ENCODE data around the gene NTN1.

NTN1 gene

DNA sequence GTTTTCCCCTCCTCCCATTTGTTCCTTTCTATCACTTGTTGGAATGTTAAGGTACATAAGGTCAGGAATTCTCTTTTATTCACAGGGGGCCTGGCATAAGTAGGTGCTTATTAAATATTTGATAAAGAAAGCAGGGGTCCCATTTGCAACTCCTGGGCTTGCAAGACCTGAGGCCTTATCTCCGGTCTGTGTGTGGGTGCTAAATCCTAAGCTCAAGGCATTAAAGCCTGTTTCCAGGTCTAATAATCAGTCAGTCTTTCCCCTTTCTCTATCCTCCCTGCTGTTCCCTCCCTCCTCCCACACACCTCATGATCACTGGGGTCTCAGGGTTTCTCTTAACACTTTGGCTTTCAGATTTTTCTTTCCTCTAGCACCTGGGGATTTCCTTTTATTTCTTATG lies 17.1 kb downstream of the NTN1 start:
- no peak for DNase-seq

DNA sequence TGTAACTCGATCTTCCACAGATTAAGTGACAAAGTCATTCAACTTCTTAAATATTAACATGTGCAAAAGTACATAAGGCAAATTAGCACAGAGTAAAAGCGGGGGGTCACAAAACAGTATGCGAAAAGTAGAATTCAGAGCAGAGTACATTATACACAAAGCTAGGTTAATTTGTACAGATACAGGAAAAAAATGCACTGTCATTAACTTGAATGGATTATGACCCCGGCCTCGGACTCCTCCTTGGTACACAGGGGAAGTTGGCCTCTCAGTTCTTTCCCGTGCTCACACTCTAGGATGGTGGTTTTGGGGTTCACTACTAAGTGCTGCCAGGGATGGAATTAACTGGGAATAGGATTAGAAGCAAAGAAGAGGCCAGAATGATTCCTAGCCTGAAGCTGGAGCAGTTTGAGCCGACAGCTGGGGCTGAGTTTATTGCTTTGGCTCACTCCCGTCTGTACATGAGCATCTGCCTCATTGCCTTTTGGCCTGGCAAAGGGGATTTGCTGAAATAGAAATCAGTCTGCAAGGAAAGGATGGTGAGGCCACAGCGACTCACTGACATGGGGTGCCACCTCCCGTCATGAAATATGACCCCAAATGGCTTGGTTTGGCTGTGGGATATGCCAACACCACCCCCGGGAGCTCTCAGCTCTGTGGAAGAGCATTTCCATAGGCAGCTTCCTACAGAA lies 23.6 kb downstream of the NTN1 start:
- DNase-seq = no peak

DNA sequence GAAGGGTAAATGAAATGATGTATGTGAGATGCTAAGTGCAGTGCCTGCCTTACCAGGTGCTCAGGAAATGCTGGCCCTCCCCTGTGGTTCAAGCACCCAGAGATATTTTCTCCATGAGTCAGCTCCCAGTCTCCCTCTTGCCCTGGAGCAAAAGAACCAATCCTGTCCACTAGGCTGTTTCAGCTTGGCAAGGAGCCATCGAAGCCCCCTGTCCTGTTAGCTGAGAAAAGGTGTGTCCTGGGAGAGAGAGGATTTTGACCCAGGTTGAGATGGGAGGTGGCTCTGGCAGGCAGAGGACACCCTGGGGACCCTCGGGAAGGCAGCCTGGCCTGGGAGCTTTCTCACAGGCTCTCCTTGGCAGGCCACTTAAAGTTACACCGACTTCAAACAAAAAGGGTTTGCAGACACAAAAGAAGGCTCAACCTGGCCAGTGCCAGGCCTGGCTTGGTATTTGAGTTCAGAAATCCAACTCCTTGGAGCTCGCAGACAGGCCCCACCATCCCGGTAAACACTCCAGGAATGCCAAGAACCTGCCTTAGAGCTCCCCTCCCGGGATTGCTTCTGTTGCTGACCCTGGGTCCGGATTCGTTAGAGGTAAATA lies 29.6 kb downstream of the NTN1 start:
- no peak for DNase-seq

DNA sequence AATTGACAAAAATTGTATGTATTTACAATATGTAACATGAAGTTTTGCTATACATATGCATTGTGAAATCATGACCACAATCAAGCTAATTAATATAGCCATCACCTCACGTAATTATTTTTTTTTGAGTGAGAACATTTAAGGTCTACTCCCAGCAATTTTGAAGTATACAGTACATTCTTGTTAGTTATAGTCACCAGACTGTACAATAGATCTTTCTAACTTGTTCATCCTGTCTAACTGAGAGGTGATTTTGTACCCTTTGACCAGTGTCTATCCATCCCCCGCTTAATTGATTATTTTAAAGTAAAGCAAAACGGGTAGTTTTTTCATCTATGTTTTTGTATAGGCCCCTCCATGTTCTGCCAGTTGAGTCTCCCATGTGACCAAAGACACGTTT lies 30.3 kb downstream of the NTN1 start:
- no peak for DNase-seq

DNA sequence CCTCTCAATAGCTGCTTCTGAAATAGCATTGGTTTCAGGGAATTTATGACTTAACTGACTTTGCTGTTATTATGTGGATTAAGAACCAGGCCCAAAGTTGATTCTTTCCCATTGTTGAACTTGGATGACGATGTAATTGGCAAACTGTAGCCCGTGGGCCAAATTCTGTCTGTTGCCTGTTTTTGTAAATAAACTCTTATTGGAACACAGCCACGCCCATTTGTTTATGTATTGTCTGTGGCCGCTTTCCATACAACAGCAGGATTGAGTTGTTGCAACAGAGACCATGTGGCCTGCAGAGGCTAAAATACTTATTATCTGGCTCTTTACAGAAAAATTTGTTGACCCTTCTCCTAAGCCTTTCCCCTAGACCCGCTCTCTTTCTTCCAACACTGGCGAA lies 31.6 kb downstream of the NTN1 start:
- no peak for DNase-seq

DNA sequence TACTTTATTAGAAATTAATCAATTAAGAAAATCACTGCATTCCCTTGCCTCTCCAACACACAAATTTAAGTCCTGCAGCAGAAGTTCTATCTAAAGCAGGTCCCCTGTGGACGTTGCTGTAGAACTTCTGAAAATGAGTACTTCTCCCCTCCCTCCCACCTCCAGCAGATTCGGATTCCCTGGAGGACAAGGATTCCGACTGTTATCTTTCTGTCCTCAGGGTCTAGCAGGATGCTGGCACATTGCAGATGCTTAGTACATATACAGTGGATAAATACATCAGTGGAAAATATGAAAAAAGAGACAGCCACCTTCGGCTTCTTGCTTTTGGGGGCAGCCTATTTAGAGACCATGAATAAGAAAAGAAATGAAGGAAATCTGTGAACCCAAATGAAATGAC lies 32.1 kb downstream of the NTN1 start:
- no peak for DNase-seq

DNA sequence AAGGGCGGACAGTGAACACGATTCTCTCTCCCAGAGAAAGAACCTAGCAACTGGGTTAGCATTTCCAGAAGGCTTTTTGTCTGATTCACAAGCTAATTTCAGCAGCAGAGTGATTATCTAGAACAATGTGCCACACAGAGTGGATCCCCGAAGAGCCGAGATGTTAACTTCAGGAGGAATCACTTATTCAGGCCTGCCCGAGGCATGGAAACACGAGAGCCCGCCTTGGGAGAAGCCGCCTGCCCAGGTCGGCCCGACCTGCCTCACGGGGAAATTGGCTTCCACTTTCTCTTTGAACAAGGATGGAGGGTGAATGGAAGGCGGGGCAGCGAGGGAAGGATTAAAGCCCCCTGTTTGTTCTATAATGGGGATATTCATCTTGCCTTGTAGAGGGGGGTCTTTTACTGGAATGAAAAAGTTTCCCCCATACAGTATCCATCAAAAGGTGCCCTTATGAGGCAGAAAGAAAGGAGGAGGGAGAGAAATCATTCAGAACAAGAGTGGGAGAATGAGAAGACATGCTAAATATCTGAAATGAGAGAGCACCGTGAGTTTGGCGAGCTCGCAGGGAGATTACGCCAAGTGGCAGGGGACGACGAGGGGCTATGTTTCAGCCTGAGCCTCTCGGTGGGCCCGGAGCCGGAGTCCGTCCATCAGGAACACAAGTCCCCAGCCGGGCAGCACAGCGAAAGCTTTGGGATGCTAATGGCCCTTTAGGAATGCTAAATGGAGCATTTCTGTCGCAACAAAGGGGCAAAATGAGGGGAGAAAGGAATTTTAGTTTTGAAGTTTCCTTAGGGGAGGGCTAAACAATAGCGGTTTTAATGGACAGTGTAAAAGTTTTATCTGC lies 33.0 kb downstream of the NTN1 start:
- no peak for DNase-seq

DNA sequence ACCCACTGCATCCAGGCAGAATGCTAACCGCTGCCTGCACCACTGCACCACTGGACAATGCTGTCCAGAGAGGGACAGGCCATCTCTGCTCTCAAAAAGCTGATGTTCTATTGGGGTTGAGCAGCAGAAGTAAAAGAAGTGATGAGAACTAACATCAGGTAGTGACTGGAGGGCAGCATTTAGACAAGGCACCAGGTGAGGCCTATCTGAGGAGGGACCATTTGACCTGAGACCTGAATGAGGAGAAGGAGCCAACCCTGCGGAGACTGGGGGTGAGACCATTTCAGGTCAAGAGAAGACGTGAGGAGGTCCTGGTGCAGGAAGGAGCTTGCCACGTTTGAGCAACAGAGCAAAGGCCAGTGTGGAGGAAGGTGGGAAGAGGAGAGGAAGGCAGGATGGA lies 34.0 kb downstream of the NTN1 start:
- DNase-seq = no peak

DNA sequence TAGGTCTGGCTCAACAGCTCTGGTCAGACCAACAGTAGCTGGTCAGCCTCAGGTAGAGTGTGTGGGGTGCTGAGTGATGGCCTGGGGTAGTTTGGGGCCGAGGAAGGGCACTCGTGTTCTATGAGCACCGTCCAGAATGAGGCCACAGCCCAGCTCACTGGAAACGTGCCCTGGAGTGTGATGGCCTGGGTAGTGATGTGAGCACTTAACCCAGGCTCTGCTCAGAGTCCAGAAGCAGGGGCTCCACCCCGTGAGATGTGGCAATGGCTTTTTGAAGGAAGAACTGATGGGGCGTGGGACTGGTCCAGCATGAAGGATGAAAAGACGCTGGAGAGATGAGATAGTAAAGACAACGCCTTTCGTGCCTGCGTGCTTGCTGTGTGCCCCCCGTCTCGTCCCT lies 35.3 kb downstream of the NTN1 start:
- no peak for DNase-seq

DNA sequence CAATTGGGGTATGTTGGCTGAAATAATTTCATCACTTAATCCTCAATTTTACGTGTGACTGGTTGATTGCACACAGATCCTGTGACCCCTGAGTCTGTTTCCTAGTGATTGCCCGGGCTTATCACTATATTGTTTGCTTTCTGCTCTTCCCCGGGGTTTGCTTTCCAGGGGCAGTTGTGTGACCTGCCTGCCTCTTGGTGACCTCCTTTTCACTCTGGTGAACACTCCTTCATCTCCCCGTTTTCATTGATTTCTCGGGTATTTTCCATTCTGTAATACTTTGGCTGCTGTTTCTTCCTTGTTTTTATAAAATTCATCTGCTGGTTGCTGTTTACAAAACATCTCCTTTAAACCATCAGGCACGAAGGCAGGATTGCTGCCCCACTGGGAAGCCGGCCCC lies 36.0 kb downstream of the NTN1 start:
- DNase-seq = no peak

DNA sequence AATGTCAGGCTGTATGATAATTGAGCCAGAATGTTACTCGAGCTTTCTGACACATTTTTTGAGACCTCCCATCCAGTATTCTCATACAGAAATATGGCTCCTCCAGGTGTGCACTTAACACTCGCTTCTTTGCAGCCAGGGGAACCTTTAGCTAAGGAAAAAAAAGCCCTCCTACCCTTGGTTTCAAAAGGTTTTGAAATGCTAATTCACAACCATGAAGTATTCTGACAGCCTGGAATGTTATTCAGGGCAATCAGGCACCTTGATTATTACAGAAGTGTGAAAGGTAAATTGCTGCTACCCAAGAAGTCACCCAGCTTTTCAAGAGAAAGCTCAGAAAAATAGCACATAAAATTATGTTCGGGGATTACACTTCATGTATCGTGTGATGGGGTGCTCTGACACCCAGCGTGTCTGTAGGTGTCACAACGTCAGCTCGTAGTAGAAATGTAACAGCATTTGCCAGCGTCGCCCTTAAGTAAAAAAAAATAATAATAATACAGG lies 41.1 kb downstream of the NTN1 start:
- DNase-seq = no peak

DNA sequence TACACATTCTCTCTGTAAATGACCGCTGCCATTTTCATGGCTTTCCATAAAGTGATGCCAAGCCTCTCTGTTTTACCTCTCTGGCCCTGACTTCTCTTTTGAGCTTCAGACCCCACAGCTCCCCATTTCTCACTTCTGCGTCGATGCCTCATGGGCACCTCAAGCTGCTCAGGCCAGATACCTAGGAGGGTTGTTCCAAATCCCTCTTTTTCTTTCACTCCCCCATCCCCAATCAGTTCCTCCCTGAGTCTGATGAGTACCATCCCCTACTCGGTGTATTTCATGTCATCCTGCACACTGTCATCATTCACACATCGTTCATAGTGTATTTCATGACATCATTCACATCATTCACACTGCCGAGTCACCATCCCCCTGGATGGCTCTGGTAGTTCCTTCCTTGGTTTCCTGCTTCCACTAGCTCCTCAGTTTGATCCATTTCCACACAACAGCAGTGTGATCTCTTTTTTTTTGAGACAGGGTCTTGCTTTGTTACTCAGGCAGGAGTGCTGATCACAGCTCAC lies 43.1 kb downstream of the NTN1 start:
- DNase-seq = no peak

DNA sequence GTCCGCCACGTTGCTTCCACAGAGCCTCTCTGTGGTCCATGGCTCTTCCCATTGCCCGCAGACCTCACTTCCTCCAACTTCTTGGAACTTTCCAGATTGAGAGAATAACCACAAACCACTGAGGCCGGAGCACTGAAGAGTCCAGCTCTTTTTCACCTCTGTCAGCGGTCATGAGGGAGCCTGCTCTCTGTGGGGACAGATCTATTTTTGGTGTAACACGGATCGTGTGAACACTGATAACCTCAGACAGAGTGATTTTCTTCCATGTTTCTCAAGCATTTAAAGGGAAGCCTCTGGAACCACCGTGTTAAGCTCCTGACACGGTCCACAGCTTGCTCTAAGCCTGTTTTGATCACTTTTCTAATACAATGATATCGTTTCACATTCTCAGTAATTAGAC lies 49.7 kb downstream of the NTN1 start:
- no peak for DNase-seq

DNA sequence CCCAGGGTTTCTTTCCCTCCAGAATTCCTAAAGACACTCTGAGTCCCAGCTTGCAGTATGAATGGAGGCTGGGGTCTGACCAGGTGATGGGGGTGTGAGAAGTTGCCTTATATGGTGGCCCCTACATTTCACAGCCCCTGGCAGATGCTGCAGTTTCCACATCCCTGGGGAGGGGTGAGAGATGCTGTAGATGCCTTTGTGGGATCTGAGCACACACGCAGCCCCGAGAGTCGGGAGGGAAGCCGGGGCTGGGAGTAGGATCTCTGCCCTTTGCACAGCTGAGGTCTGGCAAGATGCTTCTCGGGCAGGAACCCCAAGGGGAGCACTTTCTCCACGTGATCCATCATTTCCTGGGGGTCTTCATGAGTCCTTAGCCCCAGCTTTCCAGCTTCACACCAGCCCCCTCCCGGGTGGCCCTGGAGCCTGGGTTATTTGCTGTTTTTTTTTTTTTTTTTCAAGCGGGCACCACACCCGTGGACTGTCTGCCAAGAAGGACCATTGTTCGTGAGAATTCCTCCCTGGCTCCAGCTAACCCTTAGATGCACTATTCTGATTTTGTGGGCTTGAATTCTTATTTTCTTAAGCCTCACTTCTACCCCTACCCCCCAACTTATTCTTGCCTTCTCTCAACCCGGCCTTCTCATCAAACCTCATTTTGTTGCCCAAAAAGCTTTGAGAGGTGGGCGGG lies 50.6 kb downstream of the NTN1 start:
- no peak for DNase-seq

DNA sequence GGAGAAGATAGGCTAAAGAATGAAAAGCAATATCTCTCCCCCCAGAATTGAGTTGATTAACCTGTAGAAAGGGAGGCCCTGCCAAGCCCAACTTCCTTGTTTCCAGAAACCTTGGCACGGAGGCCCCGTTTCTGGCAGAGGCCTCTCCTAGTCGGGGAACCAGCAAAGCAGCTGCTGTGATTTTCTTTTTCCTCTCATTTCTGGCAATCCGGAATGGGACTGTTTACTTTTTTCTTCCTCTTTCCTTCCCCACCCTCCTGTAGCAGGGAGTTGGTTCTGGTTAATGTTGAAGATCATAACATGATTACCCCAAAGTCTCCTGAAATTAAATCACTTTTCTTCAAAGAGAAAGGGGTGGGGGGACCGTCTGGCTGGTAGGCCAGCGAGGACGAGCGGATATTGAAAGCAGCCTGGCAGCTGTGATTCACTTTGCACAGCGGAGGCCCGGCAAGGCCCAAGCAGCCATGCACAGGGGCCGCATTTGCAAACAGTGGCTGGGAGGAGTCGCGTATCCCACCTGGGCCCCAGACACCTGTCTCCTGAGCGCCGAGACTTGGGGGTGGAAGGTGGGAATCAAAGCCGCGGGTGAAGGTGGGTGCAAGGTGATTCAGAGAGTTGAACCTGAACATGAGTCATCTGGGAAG lies 51.5 kb downstream of the NTN1 start:
- no peak for DNase-seq

DNA sequence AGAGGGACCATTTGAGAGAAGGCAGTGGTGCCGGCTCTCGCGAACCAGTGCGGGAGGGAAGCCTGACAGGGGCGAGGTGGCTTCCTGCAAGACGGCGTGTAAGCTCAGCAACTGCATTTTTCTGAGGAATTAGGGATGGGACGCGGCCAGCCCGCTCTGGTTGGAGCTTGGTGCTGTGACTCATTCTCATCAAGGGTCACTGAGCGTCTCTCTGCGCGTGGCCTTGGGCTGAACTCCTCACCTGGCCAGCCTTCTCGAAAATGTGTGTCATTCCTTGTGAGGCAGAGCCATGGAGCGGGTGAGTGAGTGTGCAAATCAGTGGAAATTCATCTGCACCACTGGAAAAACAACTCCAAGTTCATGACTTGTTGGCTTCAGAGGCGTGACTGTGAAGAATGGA lies 52.8 kb downstream of the NTN1 start:
- no peak for DNase-seq

DNA sequence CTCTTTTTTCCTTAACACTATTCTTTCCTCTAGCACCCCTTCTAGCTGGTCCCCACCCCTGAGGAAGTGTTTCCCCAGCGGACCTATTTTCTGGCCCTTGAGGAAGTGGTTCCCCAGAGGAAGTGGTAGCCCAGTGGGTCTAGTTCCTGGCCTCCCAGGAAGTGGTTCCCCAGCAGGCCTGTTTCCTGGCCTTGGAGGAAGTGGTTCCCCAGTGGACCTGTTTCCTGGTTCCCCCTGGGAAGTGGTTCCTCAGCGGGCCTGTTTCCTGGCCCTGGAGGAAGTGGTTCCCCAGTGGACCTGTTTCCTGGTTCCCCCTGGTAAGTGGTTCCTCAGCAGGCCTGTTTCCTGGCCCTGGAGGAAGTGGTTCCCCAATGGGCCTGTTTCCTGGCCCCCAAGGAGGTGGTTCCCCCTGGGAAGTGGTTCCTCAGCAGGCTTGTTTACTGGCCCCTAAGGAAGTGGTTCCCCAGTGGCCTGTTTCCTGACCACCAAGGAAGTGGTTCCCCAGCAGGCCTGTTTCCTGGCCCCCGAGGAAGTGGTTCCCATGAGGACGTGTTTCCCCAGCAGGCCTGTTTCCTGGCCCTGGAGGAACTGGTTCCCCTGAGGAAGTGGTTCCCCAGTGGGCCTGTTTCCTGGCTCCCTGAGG lies 58.3 kb downstream of the NTN1 start:
- peak in 1 of 5 donors; percentile 38 for DNase-seq

DNA sequence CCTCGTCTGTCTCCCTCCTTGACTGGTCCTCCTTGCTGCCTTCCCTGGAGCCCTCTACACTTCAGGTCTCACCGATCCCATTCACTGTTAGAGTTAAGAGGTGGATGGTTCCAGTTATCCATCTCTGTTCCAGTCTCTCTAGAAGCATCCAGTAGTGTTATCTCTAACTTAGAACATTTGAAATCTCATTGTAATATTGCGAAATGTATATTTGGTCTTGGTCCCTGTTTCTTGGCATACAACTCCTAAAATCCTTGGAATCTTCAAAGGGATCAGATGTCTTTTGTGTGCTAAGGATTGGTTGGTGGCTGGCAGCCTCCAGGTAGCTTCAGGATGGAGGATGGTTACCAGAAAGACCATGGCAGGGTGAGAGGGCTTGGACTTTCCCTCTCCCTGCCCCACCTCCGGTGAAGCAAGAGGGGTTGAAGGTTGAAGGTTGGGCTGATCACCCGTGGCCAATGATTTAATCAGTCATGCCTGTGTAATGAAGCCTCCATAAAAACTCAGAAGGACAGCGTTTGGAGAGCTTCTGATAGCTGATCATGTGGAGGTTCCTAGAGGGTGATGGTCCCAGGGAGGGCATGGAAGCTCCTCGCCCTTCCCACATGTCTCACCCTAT lies 59.1 kb downstream of the NTN1 start:
- DNase-seq = no peak

DNA sequence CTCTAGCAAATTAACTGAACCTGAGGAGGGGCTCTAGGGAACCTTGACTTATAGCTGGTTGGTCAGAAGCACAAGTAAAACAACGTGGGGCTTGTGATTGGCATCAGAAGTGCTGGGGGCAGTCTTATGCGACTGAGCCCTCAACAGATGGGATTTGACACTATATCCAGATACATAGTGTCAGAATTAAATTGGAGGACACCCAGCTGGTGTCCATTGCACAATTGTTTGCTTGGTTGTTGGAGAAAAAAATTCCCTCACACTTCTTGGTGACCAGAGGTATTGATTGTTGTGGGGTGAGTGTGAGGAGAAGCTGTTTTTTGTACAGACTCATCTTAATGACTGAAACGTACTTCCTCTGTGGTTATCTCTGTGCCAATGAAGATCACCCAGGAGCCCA lies 59.7 kb downstream of the NTN1 start:
- DNase-seq = no peak

DNA sequence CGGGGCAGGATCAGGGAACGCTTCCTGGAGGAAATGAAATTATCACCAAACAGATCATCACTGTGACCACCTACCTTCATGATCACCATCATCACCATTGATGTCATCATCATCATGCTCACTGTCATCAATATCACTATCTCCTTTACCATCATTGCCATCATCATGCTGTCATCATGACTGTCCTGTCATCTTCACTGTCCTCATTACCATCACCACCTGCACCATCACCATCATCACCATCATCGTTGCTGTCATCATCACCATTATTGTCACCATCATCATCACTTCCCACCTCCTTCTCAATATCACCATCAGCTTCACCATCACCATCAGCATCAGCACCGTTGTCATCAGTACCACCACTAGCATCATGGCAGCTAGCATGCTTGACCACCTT lies 65.3 kb downstream of the NTN1 start:
- no peak for DNase-seq

DNA sequence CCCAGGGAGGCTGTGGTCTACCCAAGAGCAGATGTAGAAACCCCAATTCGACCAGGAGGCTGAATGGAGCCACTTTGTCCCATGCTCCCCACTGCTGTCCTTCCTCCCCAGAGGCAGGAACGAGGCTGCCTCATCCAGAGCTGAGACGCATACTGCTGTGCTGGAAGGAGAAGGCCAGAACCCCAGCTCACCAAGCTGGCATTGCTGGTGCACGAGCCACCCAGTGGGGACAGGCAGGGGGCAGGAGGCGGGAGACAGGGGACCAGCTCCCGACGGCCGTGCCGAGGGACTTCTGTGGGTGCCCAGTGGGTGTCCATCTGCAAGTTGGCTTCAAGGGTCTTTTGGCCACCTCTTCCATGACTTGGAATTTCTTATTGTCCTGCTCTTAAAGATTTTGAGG lies 66.6 kb downstream of the NTN1 start:
- no peak for DNase-seq

Measured in T-helper 1 cell (primary cell).